ENCODE measurements around the gene CACNA2D4.

CACNA2D4 gene

DNA sequence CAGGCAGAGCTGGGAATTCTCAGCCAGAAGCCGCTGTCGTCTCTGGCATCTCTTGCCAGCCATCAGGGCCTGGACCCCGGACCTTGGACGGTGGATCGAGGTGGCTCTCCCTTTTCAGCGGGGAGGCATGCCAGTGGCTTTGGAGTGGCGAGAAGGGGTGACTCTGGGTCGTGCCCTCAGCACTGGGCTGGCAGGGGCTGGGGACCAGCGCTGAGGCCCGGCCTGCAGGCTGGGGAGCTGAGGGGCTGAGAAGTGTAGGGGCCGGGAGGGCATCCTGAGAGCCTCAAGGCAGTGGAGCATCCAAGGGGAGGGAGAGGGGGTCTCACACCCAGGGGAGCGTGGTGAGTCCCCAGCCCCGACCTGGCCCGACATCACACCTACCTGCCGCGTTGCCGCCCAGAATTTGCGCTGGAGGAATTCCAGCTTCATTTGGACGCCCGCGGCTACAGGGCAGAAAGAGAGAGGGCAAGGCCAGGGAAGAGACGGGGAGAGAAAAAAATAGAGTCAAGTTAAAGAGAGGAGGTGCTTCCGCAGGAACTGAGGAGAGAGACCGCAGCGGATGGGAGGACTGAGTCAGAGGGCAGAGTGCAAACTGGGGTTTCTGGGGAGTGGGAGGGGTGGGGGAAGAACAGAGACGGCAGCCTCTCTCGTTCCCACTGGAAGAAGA is 107.0 kb downstream of the CACNA2D4 start:
- no peak for DNase-seq

- DNase-seq, result no peak
Observed at GRCh38 chr12:1810931-1811280, 107.5 kb downstream of the CACNA2D4 start.

GRCh38 chr12:1810201-1810930 is 108.1 kb downstream of the CACNA2D4 start:
- no peak for DNase-seq

GRCh38 chr12:1809591-1810190 is 108.8 kb downstream of the CACNA2D4 start:
- DNase-seq, result no peak

DNA sequence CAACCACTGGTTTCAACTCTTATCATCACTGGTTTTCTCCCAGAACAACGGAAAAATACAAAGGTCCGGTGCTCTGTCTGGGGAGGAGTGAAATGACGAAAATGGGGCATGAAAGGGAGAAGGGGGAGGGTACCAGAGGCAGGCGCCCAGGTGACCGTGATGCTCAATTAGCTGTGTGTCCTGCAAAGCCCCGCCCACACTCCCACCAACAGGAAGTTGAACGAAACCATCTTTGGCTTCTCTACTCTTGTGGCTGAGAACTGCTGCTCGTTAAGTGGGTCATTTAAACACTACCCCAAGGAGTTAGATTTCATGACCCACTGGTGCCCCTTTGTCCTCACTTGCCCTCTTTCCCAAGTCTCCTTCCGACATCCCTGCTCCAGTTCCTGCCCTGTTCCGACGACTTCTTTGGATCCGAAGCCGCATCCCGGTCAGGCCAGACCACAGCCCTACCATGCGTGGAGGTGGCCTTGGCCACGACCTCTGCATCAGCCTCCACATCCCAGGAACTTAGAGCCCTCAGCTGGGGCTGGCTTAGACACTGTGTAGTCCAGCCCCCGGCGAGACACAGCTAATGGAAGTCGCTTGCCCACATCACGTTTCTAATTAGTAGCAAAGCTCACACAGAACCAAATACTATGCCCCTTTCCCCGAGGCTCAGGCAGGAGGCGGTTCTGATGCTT is 109.5 kb downstream of the CACNA2D4 start:
- no peak for DNase-seq

DNA sequence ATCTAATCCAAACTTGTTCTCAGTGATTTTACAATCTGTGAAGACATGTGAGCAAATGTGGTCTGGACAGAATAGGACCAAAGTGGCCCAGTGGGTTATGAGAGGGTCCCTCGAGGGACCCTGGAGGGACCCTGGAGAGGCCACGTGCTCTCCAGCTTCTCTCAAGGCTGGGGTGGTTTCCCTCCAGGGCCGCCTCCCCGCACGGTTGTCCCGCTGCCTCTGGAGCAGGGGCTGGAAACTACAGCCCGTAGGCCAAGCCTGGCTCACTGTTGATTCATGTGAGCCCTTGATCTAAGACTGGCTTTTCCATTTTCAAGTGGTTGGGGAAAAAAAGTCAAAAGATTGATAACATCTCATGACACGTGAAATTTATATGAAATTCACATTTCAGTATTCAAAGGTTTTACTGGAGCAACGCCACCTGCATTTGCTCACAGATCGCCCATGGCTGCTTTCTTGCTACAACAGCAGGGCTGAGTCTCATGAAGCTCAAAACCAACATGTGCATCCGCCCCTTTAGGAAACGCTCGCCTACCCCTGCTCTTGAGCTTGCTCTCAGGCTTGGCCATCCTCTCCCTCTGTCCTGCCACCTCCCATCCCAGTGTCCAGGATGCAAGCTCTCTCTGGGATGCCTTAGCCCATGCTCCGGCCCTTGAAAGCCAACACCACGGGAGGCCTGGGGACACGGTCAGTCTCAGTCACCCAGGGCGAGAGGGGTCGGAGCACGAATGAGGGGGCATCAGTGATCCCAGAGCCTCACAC is 110.2 kb downstream of the CACNA2D4 start:
- DNase-seq, result no peak

DNA sequence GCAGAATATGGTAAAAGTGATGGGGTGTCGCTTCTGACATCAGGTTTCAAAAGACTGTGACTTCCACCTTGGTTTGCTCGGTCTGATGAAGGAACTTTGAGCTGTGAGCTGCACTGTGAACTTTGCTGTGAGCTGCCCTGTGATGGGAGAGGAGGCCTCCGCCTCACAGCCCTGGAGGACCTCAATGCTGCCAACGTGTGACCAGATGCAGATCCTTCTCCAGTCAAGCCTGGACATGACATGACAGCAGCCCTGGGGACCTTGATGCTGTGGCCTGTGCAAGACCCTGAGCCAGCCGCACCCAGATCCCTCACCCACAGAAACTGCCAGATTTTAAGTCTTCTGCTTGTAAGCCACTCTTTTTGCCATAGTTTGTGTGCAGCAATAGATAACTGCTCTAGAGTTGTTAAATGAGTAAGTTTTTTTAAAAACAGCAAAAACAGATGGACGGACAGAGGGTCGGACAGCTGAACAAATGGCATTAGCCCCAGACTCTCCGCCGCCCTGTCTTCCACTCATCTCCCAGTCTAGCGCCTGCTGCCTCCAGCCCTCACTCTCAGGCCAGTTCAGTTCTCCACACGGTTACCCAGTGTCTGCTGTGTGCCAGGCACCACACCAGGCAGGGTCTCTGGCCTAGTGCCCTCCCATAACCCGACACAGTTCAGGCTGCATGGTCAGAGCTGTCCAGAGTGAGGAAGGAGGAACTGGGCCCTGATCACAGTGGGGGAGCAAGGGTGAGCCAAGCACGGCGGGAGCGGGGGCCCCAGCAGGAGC is 111.2 kb downstream of the CACNA2D4 start:
- DNase-seq, result no peak

DNA sequence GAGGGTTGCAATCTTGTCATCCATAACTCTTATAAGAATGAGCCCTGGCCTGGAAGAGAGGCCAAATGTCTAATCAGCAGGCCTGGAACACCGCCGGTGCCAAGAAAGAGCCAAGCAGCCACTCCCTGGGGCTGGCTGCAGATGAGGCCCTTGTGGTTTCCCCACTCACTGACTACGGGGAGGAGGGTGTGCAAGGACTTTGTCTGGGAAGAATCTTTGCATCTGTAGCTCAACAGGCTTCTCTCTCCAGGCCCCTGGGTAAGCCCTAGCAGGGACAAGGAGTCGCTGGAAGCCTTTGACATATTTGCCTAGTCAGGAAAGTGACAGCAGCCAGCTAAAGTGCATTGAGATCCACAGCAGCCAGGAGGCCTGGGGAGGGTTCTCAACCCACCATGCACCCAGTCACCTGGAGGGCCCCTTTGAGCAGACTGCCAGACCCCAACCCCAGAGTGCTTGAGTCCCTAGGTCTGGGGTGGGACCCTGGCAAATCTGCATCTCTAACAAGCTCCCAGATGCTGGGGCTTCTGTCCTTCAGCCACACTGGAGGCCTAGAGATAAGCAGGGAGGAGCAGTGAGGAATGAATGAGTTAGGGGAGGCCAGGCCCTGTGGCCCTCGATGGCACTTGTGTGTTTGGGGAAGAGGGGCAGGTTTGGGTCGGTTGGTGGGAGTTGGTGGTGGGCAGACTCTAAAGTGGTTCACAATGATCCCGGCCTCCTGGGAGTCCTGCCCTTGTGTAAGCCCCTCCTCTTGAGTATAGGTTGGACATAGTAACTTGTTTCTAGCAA is 112.0 kb downstream of the CACNA2D4 start:
- DNase-seq, result no peak

GRCh38 chr12:1805441-1806081 is 112.9 kb downstream of the CACNA2D4 start:
- no peak for DNase-seq

- peak; percentile 59 to 88 for DNase-seq
Observed at GRCh38 chr12:1804545-1805332, 113.7 kb downstream of the CACNA2D4 start.

DNA sequence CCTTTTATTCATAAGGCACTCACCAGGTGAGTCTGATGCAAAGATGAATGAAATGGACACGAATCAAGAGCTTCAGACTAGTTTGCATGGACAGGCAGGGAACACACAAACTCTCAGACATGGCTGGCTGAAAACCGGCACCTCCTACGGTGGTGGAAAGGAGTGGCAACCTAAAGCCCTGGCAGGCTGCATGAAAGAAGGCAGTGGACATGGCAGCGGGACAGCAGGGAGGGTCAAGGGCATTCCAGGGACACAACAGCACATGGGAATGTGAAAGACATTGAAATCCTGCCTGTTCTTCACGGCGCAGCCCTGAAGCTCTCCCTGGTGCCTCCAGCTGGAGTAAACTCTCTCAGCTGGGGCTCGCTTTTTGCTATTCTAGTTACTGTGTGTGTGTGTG is 114.7 kb downstream of the CACNA2D4 start:
- DNase-seq, result no peak

- DNase-seq, result no peak
Observed at GRCh38 chr12:1801303-1801975, 117.0 kb downstream of the CACNA2D4 start.

DNA sequence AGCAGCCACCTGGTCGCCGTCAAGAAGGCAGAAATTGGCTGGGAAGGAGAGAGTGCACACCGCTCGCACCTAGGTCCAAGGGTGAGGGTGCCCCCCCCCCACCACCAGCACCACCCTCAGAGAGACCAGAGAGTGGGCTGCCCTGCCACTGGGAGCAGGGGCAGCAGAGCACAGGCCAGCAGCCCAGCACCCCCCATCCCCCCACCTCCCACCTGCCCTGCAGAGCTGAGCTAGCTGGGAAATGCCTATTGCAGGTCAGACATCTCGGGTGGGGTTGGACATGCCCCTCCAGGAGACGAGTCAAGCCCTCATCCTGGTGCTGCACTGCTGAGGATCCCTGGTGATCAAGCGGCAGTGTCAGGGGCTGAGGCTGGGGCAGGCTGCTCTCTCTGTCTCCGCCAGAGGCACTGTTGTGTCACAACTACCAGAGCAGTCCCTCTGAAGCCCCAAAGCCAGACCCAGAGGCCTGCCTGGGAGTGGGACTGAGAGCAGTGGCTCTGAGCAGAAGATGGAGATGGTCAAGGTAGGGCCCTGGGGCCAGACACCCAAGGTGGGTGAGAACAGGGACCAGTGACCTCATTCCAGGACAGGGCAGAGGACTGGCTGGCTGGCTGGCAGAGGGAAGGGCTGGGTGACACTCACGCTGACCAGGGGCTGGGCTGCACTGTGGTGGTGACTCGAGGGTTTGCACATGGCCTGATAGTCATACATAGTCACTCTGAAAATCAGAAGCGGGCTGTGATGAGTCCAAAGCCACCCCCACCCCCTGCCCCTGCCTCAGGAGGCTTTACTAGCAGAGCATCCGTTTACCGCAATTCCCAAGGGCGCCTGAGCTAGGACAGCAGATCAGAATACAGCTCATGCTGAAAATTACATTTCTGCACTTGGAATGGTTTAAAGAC is 117.8 kb downstream of the CACNA2D4 start:
- no peak for DNase-seq

DNA sequence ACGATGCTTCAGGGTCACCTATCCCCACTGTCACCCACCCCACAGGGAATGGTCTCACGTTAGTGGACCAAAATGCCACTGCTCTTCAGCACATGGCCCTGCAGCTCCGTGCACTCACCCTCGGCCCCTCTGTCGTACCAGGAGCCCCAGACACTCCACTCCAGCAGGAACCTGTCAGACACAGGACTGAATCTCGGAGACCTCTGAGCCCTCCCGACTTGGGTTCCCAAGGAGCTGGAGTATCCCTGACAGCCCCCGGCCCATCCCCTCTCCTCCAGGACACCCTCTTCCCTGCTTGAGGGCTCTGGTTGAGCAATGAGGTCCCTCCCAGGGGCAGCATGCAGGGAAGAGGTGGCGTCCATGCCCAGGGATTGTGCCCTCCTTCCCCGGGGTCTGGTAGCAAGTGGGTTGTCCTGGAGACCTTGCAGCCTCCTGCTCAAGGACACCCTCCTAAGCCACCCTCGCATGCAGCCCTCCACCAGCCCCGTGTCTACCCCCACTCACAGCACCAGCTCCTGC is 118.5 kb downstream of the CACNA2D4 start:
- DNase-seq, result no peak

GRCh38 chr12:1799051-1799881 is 119.2 kb downstream of the CACNA2D4 start:
- no peak for DNase-seq

DNA sequence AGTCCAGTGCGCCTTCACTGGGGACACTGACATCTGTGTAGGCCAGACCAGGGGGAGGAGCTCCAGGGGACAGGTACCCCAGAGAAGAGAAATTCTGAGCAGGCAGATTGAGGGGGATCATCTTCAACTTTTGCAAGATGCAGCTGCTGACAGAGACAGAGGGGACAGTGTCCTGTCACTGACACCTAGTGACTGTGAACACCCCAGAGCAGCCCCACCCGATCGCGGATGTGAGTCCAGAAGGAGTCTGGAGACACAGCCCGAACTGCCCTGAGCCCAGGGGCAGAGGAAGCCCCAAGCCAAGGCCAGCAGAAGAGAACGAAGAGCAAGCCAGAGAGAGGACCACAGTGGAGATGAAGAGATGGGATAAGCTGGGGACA is 119.8 kb downstream of the CACNA2D4 start:
- no peak for DNase-seq

DNA sequence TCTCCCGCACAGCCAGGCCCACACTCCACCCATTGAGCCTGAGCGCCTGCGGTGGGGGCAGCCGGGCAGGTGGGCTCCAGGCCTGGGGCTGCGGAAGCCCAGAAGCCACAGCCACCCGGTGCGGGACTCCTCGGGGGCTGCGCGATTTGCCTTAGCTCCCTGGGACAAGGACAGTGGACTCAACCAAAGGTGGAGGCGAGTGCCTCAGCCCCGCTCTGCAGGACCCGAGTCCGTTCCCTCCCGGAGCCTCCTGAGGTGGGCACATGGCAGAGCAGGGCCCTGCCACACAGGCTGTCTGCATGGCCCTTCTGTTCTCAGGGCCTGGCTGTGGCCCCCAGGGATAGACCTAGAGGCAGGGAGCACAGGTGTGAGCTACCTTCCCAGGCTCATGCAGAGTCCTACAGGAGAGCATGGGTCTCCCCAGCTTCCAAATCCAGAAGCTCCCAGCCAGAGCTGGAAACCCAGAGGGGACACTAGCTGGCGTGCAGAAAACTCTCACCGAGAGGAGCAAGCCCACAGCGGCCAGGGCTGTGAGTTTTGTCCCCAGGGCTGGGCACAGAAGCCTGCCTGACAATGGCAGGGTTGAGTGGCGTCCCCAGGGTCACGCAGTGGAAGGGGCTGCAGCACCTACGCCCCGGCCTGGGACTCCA is 120.3 kb downstream of the CACNA2D4 start:
- no peak for DNase-seq
